ENCODE data around the gene SS18.
A peak's percentile ranks its signal among the peaks of the same experiment; 100 is the strongest.

GRCh38 chr18:26090130-26091046 is at the start of gene SS18:
- peak; percentile 16 to 80 (median 18) for TF ChIP-seq POLR2AphosphoS5 (IDR thresholded peaks at IDR 0.05)
- TF ChIP-seq, protein P1, sequence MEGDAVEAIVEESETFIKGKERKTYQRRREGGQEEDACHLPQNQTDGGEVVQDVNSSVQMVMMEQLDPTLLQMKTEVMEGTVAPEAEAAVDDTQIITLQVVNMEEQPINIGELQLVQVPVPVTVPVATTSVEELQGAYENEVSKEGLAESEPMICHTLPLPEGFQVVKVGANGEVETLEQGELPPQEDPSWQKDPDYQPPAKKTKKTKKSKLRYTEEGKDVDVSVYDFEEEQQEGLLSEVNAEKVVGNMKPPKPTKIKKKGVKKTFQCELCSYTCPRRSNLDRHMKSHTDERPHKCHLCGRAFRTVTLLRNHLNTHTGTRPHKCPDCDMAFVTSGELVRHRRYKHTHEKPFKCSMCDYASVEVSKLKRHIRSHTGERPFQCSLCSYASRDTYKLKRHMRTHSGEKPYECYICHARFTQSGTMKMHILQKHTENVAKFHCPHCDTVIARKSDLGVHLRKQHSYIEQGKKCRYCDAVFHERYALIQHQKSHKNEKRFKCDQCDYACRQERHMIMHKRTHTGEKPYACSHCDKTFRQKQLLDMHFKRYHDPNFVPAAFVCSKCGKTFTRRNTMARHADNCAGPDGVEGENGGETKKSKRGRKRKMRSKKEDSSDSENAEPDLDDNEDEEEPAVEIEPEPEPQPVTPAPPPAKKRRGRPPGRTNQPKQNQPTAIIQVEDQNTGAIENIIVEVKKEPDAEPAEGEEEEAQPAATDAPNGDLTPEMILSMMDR (IDR thresholded peaks at IDR 0.05), result no peak

Data from suprapubic skin (tissue), 3 donors.